Measurements from ENCODE around the gene PIP5K1B.

DNA sequence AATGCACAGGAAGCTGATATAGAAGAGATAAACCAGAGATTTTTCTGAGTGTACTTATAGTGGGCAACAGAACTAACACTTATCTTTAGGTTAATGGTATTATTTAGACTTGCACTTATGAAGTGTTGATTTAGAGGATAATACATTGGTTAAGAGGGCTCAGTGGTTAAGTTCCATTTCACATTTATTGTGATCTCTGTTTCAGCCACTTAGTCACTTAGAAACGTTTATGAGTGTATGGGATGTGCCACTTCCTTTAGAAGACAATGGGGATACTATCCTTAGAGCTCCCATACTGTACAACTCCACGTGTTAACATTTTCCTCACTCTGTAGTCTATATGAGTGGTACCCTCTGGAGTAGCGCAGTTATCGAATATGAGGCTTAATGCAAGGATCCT is 57.5 kb downstream of the PIP5K1B start:
- TF ChIP-seq, protein P1, sequence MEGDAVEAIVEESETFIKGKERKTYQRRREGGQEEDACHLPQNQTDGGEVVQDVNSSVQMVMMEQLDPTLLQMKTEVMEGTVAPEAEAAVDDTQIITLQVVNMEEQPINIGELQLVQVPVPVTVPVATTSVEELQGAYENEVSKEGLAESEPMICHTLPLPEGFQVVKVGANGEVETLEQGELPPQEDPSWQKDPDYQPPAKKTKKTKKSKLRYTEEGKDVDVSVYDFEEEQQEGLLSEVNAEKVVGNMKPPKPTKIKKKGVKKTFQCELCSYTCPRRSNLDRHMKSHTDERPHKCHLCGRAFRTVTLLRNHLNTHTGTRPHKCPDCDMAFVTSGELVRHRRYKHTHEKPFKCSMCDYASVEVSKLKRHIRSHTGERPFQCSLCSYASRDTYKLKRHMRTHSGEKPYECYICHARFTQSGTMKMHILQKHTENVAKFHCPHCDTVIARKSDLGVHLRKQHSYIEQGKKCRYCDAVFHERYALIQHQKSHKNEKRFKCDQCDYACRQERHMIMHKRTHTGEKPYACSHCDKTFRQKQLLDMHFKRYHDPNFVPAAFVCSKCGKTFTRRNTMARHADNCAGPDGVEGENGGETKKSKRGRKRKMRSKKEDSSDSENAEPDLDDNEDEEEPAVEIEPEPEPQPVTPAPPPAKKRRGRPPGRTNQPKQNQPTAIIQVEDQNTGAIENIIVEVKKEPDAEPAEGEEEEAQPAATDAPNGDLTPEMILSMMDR (IDR thresholded peaks at IDR 0.05; ENCODE audit: extremely low read depth in 1 of 2, insufficient read depth in 1 of 2, low read depth in 1 of 2, low read length in 2 of 2), result no peak
- TF ChIP-seq POLR2A (IDR thresholded peaks at IDR 0.05; ENCODE audit: low read depth, low read length), result no peak
- TF ChIP-seq POLR2AphosphoS5 (IDR thresholded peaks at IDR 0.05; ENCODE audit: insufficient read depth, low read depth, low read length), result no peak
- no peak for TF ChIP-seq EZH2 (IDR thresholded peaks at IDR 0.05; ENCODE audit: borderline replicate concordance, low read depth, low read length, severe bottlenecking)
- TF ChIP-seq FOS (IDR thresholded peaks at IDR 0.05; ENCODE audit: borderline replicate concordance, insufficient read depth, low read length), result no peak
